ACC112 (cell line): ENCODE measurements around the gene ZBTB44.
"Not testable (repeated sequence)": the region's sequence is repeated elsewhere in the genome, so short reads cannot be mapped to it uniquely, and the experiment has no call there.

Experiments used
- H2AFZ ChIP-seq: fragments of 200-600 bp; sonication (generic); one replicate; pipeline ENCODE4 v1.6.0; 2017; ENCODE audit warnings: antibody characterized with exemption, low read length; ENCODE audit not compliant: unreplicated experiment
- H3K27ac ChIP-seq: fragments of 200-600 bp; sonication (generic); 2 replicates; pipeline ENCODE4 v1.5.1; 2014; ENCODE audit warnings: low read depth, mild to moderate bottlenecking, antibody characterized with exemption, low read length, moderate library complexity
- H3K27me3 ChIP-seq: fragments of 200-600 bp; sonication (generic); 2 replicates; pipeline ENCODE4 v1.6.1; 2014; ENCODE audit warnings: mild to moderate bottlenecking, antibody characterized with exemption, low read length, moderate library complexity, mixed read lengths; ENCODE audit not compliant: insufficient read depth
- H3K36me3 ChIP-seq: fragments of 200-600 bp; sonication (generic); 2 replicates; pipeline ENCODE4 v1.6.1; 2016; ENCODE audit warnings: mild to moderate bottlenecking, antibody characterized with exemption, low read length, moderate library complexity, mixed read lengths; ENCODE audit not compliant: insufficient read depth
- H3K4me1 ChIP-seq: fragments of 200-600 bp; sonication (generic); one replicate; pipeline ENCODE4 v1.6.1; 2016; ENCODE audit warnings: low read length, mixed read lengths; ENCODE audit not compliant: insufficient read depth, unreplicated experiment, control insufficient read depth
- H3K4me3 ChIP-seq: fragments of 200-600 bp; sonication (generic); 2 replicates; pipeline ENCODE4 v1.5.1; 2014; ENCODE audit warnings: mild to moderate bottlenecking, low read depth, low read length
- H3K79me2 ChIP-seq: fragments of 200-600 bp; sonication (generic); one replicate; pipeline ENCODE4 v1.6.0; 2016; ENCODE audit warnings: low read length; ENCODE audit not compliant: control insufficient read depth, unreplicated experiment, insufficient read depth

Gene ZBTB44

GRCh38 chr11:130278745-130279144 is 36.0 kb downstream of the ZBTB44 start:
- no peaks in the 10 kb centered on the region for H3K4me1 ChIP-seq
- H3K27ac ChIP-seq = no peak overlapping the region
- H3K27me3 ChIP-seq = no peaks in the 10 kb centered on the region
- no peak overlapping the region for H3K4me3 ChIP-seq
- H2AFZ ChIP-seq = no peak overlapping the region
- H3K36me3 ChIP-seq = 0 out of 2 replicates have a peak, but pooled peaks cover 4% of the 10 kb centered on the region
- H3K79me2 ChIP-seq = peaks cover 12% of the 10 kb centered on the region

DNA sequence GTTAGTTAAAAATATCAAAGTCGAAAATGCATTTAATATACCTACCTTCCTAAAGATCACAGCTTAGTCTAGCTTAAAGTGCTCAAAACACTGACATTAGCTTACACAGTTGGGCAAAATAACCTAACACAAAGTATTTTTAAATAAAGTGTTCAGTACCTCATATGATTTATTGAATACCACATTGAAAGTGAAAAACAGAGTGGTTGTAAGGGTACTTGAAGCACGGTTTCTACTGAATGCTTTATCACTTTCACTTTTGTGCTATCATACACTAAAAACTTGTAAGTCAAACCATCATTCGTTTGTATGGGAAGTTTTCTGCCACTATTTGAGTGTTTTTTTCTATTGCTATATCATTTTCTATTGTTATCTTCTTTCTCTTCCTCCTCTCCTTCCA is 36.6 kb downstream of the ZBTB44 start:
- Histone ChIP-seq H3K79me2 (peaks cover 12% of the 10 kb centered on the region), H2AFZ (no peak overlapping the region), H3K4me3 (no peak overlapping the region), H3K27me3 (no peaks in the 10 kb centered on the region), H3K27ac (no peak overlapping the region), H3K36me3 (0 out of 2 replicates have a peak, but pooled peaks cover 4% of the 10 kb centered on the region), H3K4me1 (no peaks in the 10 kb centered on the region)

GRCh38 chr11:130272336-130272735 is 42.4 kb downstream of the ZBTB44 start:
- H3K79me2 ChIP-seq = no peaks in the 10 kb centered on the region
- no peaks in the 10 kb centered on the region for H3K36me3 ChIP-seq
- no peak overlapping the region for H3K4me3 ChIP-seq
- no peak overlapping the region for H3K27ac ChIP-seq
- no peaks in the 10 kb centered on the region for H3K27me3 ChIP-seq
- H3K4me1 ChIP-seq = no peaks in the 10 kb centered on the region
- H2AFZ ChIP-seq = no peak overlapping the region

GRCh38 chr11:130269326-130269943 is 45.3 kb downstream of the ZBTB44 start:
- no peaks in the 10 kb centered on the region for H3K4me1 ChIP-seq

GRCh38 chr11:130263351-130263750 is 51.4 kb downstream of the ZBTB44 start:
- no peak overlapping the region for H3K27ac ChIP-seq
- no peaks in the 10 kb centered on the region for H3K79me2 ChIP-seq
- no peak overlapping the region for H2AFZ ChIP-seq
- peaks cover 5% of the 10 kb centered on the region for H3K36me3 ChIP-seq
- no peaks in the 10 kb centered on the region for H3K27me3 ChIP-seq
- no peaks in the 10 kb centered on the region for H3K4me1 ChIP-seq
- H3K4me3 ChIP-seq = no peak overlapping the region

More at GRCh38 chr11:130269326-130269943, 45.3 kb downstream of the ZBTB44 start:
- Histone ChIP-seq H3K36me3 (no peaks in the 10 kb centered on the region), H3K79me2 (no peaks in the 10 kb centered on the region), H2AFZ (no peak overlapping the region), H3K27ac (no peak overlapping the region), H3K27me3 (no peaks in the 10 kb centered on the region), H3K4me3 (no peak overlapping the region)

GRCh38 chr11:130262424-130262823 is 52.3 kb downstream of the ZBTB44 start:
- H2AFZ ChIP-seq = no peak overlapping the region
- H3K27ac ChIP-seq = no peak overlapping the region
- H3K36me3 ChIP-seq = peaks cover 5% of the 10 kb centered on the region
- H3K79me2 ChIP-seq = no peaks in the 10 kb centered on the region
- no peaks in the 10 kb centered on the region for H3K4me1 ChIP-seq
- H3K27me3 ChIP-seq = no peaks in the 10 kb centered on the region
- no peak overlapping the region for H3K4me3 ChIP-seq

- Histone ChIP-seq H3K27ac (no peak overlapping the region), H2AFZ (no peak overlapping the region), H3K4me1 (no peaks in the 10 kb centered on the region), H3K4me3 (no peak overlapping the region), H3K27me3 (no peaks in the 10 kb centered on the region), H3K36me3 (peaks cover 5% of the 10 kb centered on the region), H3K79me2 (no peaks in the 10 kb centered on the region)
Observed at GRCh38 chr11:130261571-130261970, 53.1 kb downstream of the ZBTB44 start.

DNA sequence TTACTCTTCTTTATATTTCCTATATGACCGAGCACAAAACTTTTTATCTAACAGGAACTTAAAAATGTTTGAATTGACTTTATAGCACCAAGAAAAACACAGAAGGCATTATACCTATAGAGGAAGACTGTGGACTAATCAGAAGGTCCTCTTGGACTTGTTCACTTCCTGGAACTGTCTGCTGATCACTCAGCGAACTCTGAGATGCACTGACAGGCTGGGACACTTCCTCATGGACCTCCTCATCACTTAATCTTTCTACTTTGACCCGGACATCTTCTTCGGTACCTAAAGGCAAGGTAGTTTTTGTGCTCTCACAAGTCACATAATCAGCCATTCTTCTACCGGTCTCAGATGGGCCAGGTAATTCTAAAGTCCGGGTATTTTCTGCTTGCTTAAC is 54.0 kb downstream of the ZBTB44 start:
- H3K36me3 ChIP-seq = peaks cover 5% of the 10 kb centered on the region

GRCh38 chr11:130260080-130260627 is 54.6 kb downstream of the ZBTB44 start:
- Histone ChIP-seq H2AFZ (no peak overlapping the region), H3K4me3 (no peak overlapping the region), H3K27me3 (no peaks in the 10 kb centered on the region), H3K27ac (no peak overlapping the region), H3K79me2 (no peaks in the 10 kb centered on the region), H3K4me1 (no peaks in the 10 kb centered on the region), H3K36me3 (peaks cover 5% of the 10 kb centered on the region)

More for the DNA sequence above, 54.0 kb downstream of the ZBTB44 start:
- Histone ChIP-seq H3K27ac (no peak overlapping the region), H2AFZ (no peak overlapping the region), H3K79me2 (no peaks in the 10 kb centered on the region), H3K4me3 (no peak overlapping the region), H3K27me3 (no peaks in the 10 kb centered on the region), H3K4me1 (no peaks in the 10 kb centered on the region)

DNA sequence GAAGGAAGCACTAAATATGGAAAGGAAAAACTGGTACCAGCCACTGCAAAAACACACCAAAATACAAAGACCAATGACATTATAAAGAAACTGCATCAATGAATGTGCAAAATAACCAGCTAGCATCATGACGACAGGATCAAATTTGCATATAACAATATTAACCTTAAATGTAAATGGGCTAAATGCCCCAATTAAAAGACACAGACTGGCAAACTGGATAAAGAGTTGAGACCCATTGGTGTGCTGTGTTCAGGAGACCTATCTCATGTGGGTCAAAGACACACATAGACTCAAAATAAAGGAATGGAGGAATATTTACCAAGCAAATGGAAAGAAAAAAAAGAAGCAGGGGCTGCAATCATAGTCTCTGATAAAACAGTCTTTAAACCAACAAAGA is 63.0 kb downstream of the ZBTB44 start:
- not testable (repeated sequence) for H3K4me1 ChIP-seq, H3K4me3 ChIP-seq, H3K79me2 ChIP-seq, H3K36me3 ChIP-seq, H2AFZ ChIP-seq, H3K27me3 ChIP-seq, H3K27ac ChIP-seq

- H3K79me2 ChIP-seq, H3K4me1 ChIP-seq, H3K4me3 ChIP-seq, H3K36me3 ChIP-seq, H3K27me3 ChIP-seq, H2AFZ ChIP-seq, H3K27ac ChIP-seq: not testable (repeated sequence)
Observed at GRCh38 chr11:130249929-130250328, 64.8 kb downstream of the ZBTB44 start.
